Uterus (tissue), 4 donors: Measurements from ENCODE around the gene KCNH8. TPM values are rescaled to one million over a fixed set of nuclear protein-coding genes. Genes with fewer than 3 reads are reported as not detected.

ENCODE experiments used
- DNase-seq, 2 donors: peaks; one replicate each; pipeline ENCODE4 v3.0.0-alpha.2; 2019 to 2020
- H3K27ac ChIP-seq, 2 donors: fragments of 200-600 bp; sonication (generic); 1 replicate in 1 of 2; 2 replicates in 1 of 2; pipeline ENCODE4 v1.5.1; 2016 to 2018
- H3K27me3 ChIP-seq, 2 donors: fragments of 200-600 bp; sonication (generic); one replicate each; pipeline ENCODE4 v1.5.1; 2018 to 2019; ENCODE audit warnings: control low read depth in 1 of 2
- H3K36me3 ChIP-seq, 2 donors: fragments of 200-600 bp; sonication (generic); one replicate each; pipeline ENCODE4 v1.5.1; 2019; ENCODE audit warnings: control low read depth in 1 of 2
- H3K4me1 ChIP-seq, 2 donors: fragments of 200-600 bp; sonication (generic); one replicate each; pipeline ENCODE4 v1.5.1; 2018 to 2019; ENCODE audit warnings: control low read depth in 1 of 2
- H3K4me3 ChIP-seq, 2 donors: fragments of 200-600 bp; sonication (generic); 1 replicate in 1 of 2; 2 replicates in 1 of 2; pipeline ENCODE4 v1.5.1; 2018 to 2019; ENCODE audit warnings: mild to moderate bottlenecking in 1 of 2
- H3K9me3 ChIP-seq, 2 donors: fragments of 200-600 bp; sonication (generic); one replicate each; pipeline ENCODE4 v1.5.1; 2019; ENCODE audit warnings: control low read depth in 1 of 2
- POLR2A ChIP-seq, 2 donors: fragments of 450-650 bp; IDR thresholded peaks; one replicate each; pipeline ENCODE4 v1.6.1; 2016; ENCODE audit warnings: antibody characterized with exemption in 2 of 2, mild to moderate bottlenecking in 1 of 2, moderate library complexity in 1 of 2
- intact Hi-C: fragments of 100-400 bp; cut with DNase I; formaldehyde crosslinking; loops from one replicate; pipeline ENCODE4 v1.15.1; 2023; ENCODE audit warnings: low total_unique reads
- total RNA-seq, 4 donors: library from RNA; depleted of rRNA in 3 of 4; stranded (reverse); fragments of >200 nt in 3 of 4; gene quantifications; one replicate each; pipeline versions ENCODE4 v1.1.0 to v1.2.4, GENCODE V29; 2014 to 2023
- TF ChIP-seq, protein P1 (sequence below), 4 experiments: fragments of 200-600 bp in 2 of 4; fragments of 450-650 bp in 2 of 4; sonication (generic) in 2 of 4; IDR thresholded peaks; one replicate each; pipeline ENCODE4 v1.5.1; 2016 to 2019; ENCODE audit warnings: antibody characterized with exemption in 4 of 4, mild to moderate bottlenecking in 2 of 4, moderate library complexity in 1 of 4
- donor health status: DM: yes; HTN: yes; CAD: no.

Gene KCNH8
- total RNA-seq, 4 donors from 2014 or later: 0.26 to 1.5 (median 0.49) TPM; not detected in 1

DNA sequence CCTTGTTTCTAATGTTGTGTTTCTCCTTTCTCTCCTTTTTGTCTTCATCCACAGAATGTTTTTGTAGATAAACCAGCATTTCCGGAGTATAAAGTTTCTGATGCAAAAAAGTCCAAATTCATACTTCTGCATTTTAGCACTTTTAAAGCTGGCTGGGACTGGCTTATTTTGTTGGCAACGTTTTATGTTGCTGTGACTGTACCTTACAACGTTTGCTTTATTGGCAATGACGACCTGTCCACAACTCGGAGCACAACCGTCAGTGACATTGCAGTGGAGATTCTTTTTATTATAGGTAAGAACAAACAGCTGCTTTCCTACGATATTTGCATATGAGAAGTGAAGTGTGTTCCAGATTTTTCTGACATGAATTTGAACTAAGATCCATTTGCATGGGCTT is 199.4 kb downstream of the KCNH8 start:
- Histone ChIP-seq H3K27me3 (no peaks in the 10 kb centered on the region), H3K27ac (no peak overlapping the region), H3K36me3 (no peaks in the 10 kb centered on the region), H3K9me3 (no peaks in the 10 kb centered on the region), H3K4me3 (no peak overlapping the region), H3K4me1 (no peaks in the 10 kb centered on the region)
- intact Hi-C loops: no loop called here
- DNase-seq: no peak
- TF ChIP-seq, protein P1, sequence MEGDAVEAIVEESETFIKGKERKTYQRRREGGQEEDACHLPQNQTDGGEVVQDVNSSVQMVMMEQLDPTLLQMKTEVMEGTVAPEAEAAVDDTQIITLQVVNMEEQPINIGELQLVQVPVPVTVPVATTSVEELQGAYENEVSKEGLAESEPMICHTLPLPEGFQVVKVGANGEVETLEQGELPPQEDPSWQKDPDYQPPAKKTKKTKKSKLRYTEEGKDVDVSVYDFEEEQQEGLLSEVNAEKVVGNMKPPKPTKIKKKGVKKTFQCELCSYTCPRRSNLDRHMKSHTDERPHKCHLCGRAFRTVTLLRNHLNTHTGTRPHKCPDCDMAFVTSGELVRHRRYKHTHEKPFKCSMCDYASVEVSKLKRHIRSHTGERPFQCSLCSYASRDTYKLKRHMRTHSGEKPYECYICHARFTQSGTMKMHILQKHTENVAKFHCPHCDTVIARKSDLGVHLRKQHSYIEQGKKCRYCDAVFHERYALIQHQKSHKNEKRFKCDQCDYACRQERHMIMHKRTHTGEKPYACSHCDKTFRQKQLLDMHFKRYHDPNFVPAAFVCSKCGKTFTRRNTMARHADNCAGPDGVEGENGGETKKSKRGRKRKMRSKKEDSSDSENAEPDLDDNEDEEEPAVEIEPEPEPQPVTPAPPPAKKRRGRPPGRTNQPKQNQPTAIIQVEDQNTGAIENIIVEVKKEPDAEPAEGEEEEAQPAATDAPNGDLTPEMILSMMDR (IDR thresholded peaks at IDR 0.05): no peak
- TF ChIP-seq POLR2A (IDR thresholded peaks at IDR 0.05): no peak

DNA sequence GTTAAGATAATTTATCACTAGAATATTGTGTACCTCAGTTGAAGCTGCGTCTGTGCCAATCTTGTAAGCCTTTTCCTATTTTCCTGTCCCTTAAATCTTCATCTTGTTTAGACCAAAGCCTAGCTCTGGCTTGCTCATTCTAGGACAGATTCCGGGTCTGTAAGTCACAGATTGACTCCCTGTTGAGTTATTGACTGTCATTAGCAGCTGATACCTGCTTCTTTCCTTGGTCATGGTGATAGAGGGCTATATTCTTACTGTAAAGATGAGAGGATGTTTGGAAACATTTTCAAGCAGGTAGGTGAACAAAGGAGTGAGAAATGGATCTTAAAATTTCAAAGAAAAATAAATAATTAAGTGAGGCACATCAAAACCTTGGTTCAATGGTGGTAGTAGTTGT is 200.2 kb downstream of the KCNH8 start:
- Histone ChIP-seq H3K27me3 (no peaks in the 10 kb centered on the region), H3K4me3 (no peak overlapping the region), H3K36me3 (no peaks in the 10 kb centered on the region), H3K27ac (no peak overlapping the region), H3K9me3 (no peaks in the 10 kb centered on the region), H3K4me1 (no peaks in the 10 kb centered on the region)
- DNase-seq: no peak
- intact Hi-C loops: no loop called here
- TF ChIP-seq, protein P1 (IDR thresholded peaks at IDR 0.05): no peak
- TF ChIP-seq POLR2A (IDR thresholded peaks at IDR 0.05): no peak

DNA sequence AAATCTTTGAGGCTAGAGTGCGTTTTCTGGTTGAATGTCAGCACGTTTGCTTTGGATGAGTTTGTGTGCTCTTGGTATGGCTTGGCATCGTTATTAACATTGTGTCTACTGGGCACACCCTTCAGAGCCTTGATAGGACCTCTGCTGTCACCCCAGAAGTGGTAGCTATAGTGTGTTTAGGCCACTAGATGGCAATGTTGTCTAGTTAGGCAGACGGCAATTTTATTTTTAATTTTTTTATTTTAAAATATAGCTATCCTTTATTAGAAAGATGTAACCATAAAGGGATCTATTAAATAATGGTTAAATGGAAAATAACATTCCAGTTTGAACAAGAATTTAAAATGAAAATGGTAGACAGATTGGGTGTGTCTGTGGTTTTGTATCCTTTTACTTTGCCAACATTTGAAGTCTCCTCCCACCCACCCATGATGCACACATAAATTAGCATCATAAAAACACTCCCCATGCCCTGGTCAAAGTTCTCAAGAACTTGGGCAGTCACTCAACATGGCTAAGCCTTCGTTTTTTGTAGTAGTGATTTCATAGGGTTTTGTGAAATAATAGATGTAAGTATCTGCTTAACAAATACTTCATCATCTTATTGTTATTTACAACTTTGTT is 200.7 kb downstream of the KCNH8 start:
- intact Hi-C loops: no loop called here
- DNase-seq: no peak
- TF ChIP-seq, protein P1 (IDR thresholded peaks at IDR 0.05): peak in 2 of 4 experiments; percentile 11 to 43
- TF ChIP-seq POLR2A (IDR thresholded peaks at IDR 0.05): no peak
- Histone ChIP-seq H3K27me3 (no peaks in the 10 kb centered on the region), H3K27ac (no peak overlapping the region), H3K4me3 (no peak overlapping the region), H3K36me3 (no peaks in the 10 kb centered on the region), H3K4me1 (no peaks in the 10 kb centered on the region), H3K9me3 (no peaks in the 10 kb centered on the region)

DNA sequence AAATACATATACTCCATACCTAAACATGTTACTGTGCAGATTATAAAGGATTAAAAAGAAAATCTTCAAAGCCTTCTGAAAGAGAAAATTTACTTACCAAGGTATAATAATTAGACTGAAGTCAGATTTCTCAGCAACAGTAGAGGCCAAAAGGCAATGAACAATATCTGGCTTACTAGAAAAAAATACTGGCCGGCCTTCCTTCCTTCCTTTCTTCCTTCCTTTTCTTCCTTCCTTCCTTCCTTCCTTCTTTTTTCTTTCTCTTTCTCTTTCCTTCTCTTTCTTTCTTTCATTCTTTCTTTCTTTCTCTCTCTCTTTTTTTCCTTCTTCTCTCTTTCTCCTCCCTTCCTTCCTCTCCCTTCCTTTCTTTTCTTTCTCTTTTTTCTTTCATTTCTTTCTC is 209.6 kb downstream of the KCNH8 start:
- intact Hi-C loops: no loop called here
- DNase-seq: no peak
- H3K27ac ChIP-seq: no peak overlapping the region

GRCh38 chr3:19363071-19363470 is 214.8 kb downstream of the KCNH8 start:
- no peak overlapping the region for H3K27ac ChIP-seq
- TF ChIP-seq POLR2A (IDR thresholded peaks at IDR 0.05): no peak
- TF ChIP-seq, protein P1 (IDR thresholded peaks at IDR 0.05): no peak

More for the DNA sequence above, 209.6 kb downstream of the KCNH8 start:
- Histone ChIP-seq H3K36me3 (no peaks in the 10 kb centered on the region), H3K4me3 (no peak overlapping the region), H3K27me3 (no peaks in the 10 kb centered on the region), H3K4me1 (no peaks in the 10 kb centered on the region), H3K9me3 (no peaks in the 10 kb centered on the region)
- TF ChIP-seq, protein P1 (IDR thresholded peaks at IDR 0.05): no peak
- no peak for TF ChIP-seq POLR2A (IDR thresholded peaks at IDR 0.05)

More at GRCh38 chr3:19363071-19363470, 214.8 kb downstream of the KCNH8 start:
- no peaks in the 10 kb centered on the region for H3K4me1 ChIP-seq
- intact Hi-C loops: no loop called here
- DNase-seq: no peak
- no peaks in the 10 kb centered on the region for H3K36me3 ChIP-seq
- H3K9me3 ChIP-seq: no peaks in the 10 kb centered on the region
- no peaks in the 10 kb centered on the region for H3K27me3 ChIP-seq
- H3K4me3 ChIP-seq: no peak overlapping the region
